Epithelial cell of proximal tubule (primary cell): ENCODE data around the gene TLK1. TPM values are rescaled to one million over a fixed set of nuclear protein-coding genes. Genes with fewer than 3 reads are reported as not detected.

Experiments used
- DNase-seq: peaks from one replicate; pipeline ENCODE4 v3.0.0-alpha.2; 2011; ENCODE audit warnings: low read depth
- H3K4me3 ChIP-seq: 2 replicates; pipeline ENCODE4 v1.5.1; 2011; ENCODE audit warnings: low read depth, mild to moderate bottlenecking, low read length
- total RNA-seq: library from RNA; depleted of rRNA; stranded (reverse); fragments of >200 nt; gene quantifications from 2 replicates; pipeline ENCODE4 v1.2.3, GENCODE V29; 2015
- TF ChIP-seq, protein P1 (sequence below): conservative IDR thresholded peaks from 2 replicates; pipeline ENCODE4 v1.5.1; 2012; ENCODE audit warnings: low read depth, mild to moderate bottlenecking, low read length

TLK1 gene
- total RNA-seq, 1 donor from 2014 or later = 10.7 TPM

- peak overlapping the region; percentile 82 for H3K4me3 ChIP-seq
- no peak for DNase-seq
- TF ChIP-seq, protein P1, sequence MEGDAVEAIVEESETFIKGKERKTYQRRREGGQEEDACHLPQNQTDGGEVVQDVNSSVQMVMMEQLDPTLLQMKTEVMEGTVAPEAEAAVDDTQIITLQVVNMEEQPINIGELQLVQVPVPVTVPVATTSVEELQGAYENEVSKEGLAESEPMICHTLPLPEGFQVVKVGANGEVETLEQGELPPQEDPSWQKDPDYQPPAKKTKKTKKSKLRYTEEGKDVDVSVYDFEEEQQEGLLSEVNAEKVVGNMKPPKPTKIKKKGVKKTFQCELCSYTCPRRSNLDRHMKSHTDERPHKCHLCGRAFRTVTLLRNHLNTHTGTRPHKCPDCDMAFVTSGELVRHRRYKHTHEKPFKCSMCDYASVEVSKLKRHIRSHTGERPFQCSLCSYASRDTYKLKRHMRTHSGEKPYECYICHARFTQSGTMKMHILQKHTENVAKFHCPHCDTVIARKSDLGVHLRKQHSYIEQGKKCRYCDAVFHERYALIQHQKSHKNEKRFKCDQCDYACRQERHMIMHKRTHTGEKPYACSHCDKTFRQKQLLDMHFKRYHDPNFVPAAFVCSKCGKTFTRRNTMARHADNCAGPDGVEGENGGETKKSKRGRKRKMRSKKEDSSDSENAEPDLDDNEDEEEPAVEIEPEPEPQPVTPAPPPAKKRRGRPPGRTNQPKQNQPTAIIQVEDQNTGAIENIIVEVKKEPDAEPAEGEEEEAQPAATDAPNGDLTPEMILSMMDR = no peak
Observed at GRCh38 chr2:171160956-171161740, 455 bp upstream of the TLK1 start.

DNA sequence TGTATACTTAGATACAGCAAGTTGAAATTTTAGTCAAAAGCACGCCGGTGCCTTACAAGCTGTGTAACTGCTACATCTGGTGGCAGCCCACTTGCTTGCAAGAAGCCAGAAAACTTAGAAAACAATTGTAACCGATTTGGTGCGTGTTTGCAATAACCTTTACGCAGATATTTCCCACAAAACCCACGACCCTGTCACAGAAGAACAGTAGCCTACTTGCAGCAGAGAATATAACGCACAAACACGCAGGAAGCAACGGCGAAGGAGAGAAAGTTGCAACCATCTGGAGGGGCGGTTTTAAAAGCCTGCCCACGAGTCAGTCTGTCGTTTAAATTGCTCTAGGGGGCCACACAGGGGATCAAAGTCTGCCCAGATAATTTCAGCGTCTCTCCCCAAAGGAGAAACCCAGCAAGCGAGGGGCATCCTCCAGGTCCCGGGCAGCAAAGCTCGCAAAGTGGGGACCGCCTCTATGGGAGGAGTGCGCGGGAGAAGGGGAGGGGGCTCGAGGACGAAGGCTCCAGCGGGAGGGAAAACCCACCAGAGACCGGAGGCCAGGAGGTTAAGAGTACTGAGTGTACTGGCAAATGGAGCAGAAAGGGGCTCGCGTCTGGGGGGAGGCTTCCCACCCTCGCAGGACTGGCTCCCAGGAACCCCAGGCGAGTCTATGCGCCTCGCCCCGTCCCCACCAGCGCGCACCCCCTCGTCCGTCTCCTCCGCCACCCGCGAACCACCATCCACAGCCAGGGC is 1.1 kb downstream of the TLK1 start:
- peak overlapping the region; percentile 82 for H3K4me3 ChIP-seq
- DNase-seq = peak; percentile 31
- TF ChIP-seq, protein P1 = peak; percentile 74

DNA sequence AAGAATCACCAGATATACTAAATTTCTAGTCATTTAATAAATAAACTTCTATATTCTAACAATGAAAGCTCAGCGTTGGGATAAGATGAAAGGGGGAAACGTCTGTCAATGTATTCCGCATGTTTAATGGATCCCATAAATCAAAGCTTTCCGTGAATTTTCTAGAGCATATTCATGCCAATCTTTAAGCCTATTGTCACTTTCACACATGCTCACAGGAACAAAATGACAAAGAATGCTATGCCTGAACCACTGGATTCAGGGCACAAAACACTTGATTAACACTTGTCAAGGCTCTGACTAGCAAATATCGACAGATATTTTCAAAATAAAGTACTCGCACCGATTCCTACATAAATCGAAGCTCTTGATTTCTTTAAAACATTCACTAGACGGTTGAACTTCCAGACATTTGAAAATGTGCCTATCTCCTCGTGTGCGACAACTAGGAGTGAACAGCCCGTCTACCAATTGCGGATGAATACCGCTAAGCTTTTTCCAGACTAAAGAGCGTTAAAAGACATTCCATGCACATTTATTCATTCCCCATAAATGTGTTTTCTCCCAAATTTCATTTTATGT is 1.8 kb downstream of the TLK1 start:
- DNase-seq = no peak

GRCh38 chr2:171158036-171158789 is 2.5 kb downstream of the TLK1 start:
- no peak for DNase-seq
- TF ChIP-seq, protein P1 = no peak
- peak overlapping the region; percentile 82 for H3K4me3 ChIP-seq

More for the DNA sequence above, 1.8 kb downstream of the TLK1 start:
- TF ChIP-seq, protein P1 = no peak
- H3K4me3 ChIP-seq = peak overlapping the region; percentile 82

DNA sequence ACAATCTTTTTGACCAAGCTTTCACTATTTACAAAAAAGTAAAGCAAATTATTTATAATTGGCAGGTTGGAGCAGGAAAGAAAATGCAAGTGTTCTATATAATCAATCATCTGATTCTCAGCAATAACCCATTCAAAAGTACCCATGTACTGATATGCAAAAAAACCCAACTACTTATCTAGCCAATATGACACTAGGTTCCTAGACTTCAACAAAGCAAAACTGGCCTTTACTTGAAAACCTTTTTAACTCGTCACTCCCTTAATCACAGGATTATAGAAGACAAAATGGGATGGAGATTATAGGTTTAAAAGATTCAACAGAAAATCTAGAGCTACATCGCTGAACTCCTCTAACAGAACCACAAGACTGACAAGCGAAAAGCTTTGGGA is 3.6 kb downstream of the TLK1 start:
- TF ChIP-seq, protein P1 = no peak
- H3K4me3 ChIP-seq = no peak overlapping the region
- DNase-seq = no peak

DNA sequence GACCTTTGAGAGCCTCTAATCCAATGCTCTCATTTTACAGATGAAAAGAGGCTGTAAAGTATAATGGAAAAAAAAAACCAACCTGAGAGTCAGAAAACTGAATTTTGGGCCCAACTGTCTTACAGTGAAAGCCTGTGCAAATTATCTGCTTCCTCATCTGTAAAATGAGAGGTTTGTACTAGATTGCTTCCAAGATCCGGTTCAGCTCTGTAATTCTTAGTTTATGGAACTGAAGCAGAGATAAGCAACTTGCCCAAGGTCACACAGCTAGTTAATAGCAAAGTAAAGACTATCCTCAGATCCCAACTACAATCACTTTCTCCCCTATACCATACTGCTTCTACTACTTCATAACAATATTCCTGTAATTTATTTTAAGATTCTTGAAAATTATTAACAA is 6.3 kb downstream of the TLK1 start:
- no peak for DNase-seq
- no peak overlapping the region for H3K4me3 ChIP-seq
- TF ChIP-seq, protein P1 = no peak
